IMR-90 (cell line): ENCODE results near the gene NUCB2. TPM values are rescaled to one million over a fixed set of nuclear protein-coding genes. Genes with fewer than 3 reads are reported as not detected.

ENCODE experiments used
- ATAC-seq: fragments of 200-7000 bp; cut with Tn5 transposase; 2 replicates; pipeline ENCODE4 v1.9.1; 2020; ENCODE audit warnings: low read depth, mild to moderate bottlenecking, moderate library complexity
- BruUV-seq: library from RNA; stranded (reverse); fragments of 400-500 nt; replicated peaks from 2 replicates; lab custom pipeline; 2021; lab: Mats Ljungman, UMichigan
- CTCF ChIA-PET: fragments of 300-600 bp; formaldehyde crosslinking; extraction: SDS; loops from one replicate; lab custom pipeline; 2021; ENCODE audit warnings: antibody characterized with exemption; lab: Yijun Ruan, JAX
- POLR2A ChIA-PET: fragments of 300-600 bp; sonication (Branson Sonifier 250); formaldehyde crosslinking; loops from one replicate; lab custom pipeline; 2022; ENCODE audit warnings: antibody characterized with exemption; ENCODE audit not compliant: unreplicated experiment; lab: Charles Lee
- DNase-seq: peaks from one replicate; pipeline ENCODE4 v3.0.0; 2013
- H2AFZ ChIP-seq: replicated peaks from 2 replicates; pipeline ENCODE3; 2013; ENCODE audit warnings: low read length, mild to moderate bottlenecking; ENCODE audit not compliant: poor library complexity
- H2AK5ac ChIP-seq: 2 replicates; pipeline ENCODE4 v1.6.1; 2013; ENCODE audit warnings: low read depth, low read length, inconsistent platforms
- H2AK9ac ChIP-seq: replicated peaks from 2 replicates; pipeline ENCODE3; 2013; ENCODE audit warnings: mild to moderate bottlenecking, low read depth, low read length, moderate library complexity; ENCODE audit not compliant: poor library complexity
- H2BK120ac ChIP-seq: 2 replicates; pipeline ENCODE4 v1.6.1; 2013; ENCODE audit warnings: low read depth, low read length, inconsistent platforms
- H2BK15ac ChIP-seq: 3 replicates; pipeline ENCODE4 v1.6.1; 2013; ENCODE audit warnings: low read depth, low read length, inconsistent platforms
- H2BK20ac ChIP-seq: 2 replicates; pipeline ENCODE4 v1.6.1; 2013; ENCODE audit warnings: low read depth, mild to moderate bottlenecking, inconsistent platforms, low read length, moderate library complexity
- H2BK5ac ChIP-seq: 2 replicates; pipeline ENCODE4 v1.6.1; 2013; ENCODE audit warnings: mild to moderate bottlenecking, low read depth, low read length, inconsistent platforms; ENCODE audit not compliant: poor library complexity, severe bottlenecking
- H3K14ac ChIP-seq: replicated peaks from 2 replicates; pipeline ENCODE4 v1.6.1; 2013; ENCODE audit warnings: low read depth, low read length, inconsistent platforms
- H3K18ac ChIP-seq: 2 replicates; pipeline ENCODE4 v1.6.1; 2013; ENCODE audit warnings: low read depth, low read length, control low read depth
- H3K23ac ChIP-seq: 2 replicates; pipeline ENCODE4 v1.6.1; 2013; ENCODE audit warnings: low read depth, low read length, inconsistent platforms
- H3K27ac ChIP-seq: 2 replicates; pipeline ENCODE4 v1.5.1; 2013; ENCODE audit warnings: mild to moderate bottlenecking, control low read depth, low read length; ENCODE audit not compliant: insufficient read depth
- H3K27me3 ChIP-seq: 2 replicates; pipeline ENCODE4 v1.6.1; 2013; ENCODE audit warnings: low read length; ENCODE audit not compliant: control insufficient read depth, insufficient read depth
- H3K36me3 ChIP-seq: 2 replicates; pipeline ENCODE4 v1.6.1; 2013; ENCODE audit warnings: low read length, mixed read lengths; ENCODE audit not compliant: control insufficient read depth, insufficient read depth
- H3K4ac ChIP-seq: 2 replicates; pipeline ENCODE4 v1.6.1; 2013; ENCODE audit warnings: low read depth, low read length, inconsistent platforms
- H3K4me1 ChIP-seq: 2 replicates; pipeline ENCODE4 v1.6.1; 2013; ENCODE audit warnings: low read length, mixed read lengths; ENCODE audit not compliant: control insufficient read depth, insufficient read depth
- H3K4me2 ChIP-seq: 2 replicates; pipeline ENCODE4 v1.6.1; 2013; ENCODE audit warnings: low read depth, mild to moderate bottlenecking, control low read depth, low read length, moderate library complexity
- H3K4me3 ChIP-seq: 2 replicates; pipeline ENCODE4 v1.5.1; 2013; ENCODE audit warnings: low read depth, mild to moderate bottlenecking, control low read depth, low read length, moderate library complexity; ENCODE audit not compliant: insufficient read depth
- H3K56ac ChIP-seq: 2 replicates; pipeline ENCODE4 v1.6.1; 2013; ENCODE audit warnings: low read length, inconsistent platforms; ENCODE audit not compliant: insufficient read depth; ENCODE audit errors: extremely low read depth
- H3K79me1 ChIP-seq, 2 experiments: 2 replicates each; pipeline ENCODE4 v1.6.1; 2013; ENCODE audit warnings: low read length in 2 of 2, inconsistent platforms in 1 of 2, low read depth in 1 of 2
- H3K9ac ChIP-seq: 2 replicates; pipeline ENCODE4 v1.6.1; 2013; ENCODE audit warnings: low read depth, low read length, control low read depth
- H3K9me1 ChIP-seq: 2 replicates; pipeline ENCODE4 v1.6.1; 2013; ENCODE audit warnings: low read length, inconsistent platforms; ENCODE audit not compliant: insufficient read depth
- H3K9me3 ChIP-seq: 2 replicates; pipeline ENCODE4 v1.6.1; 2013; ENCODE audit warnings: low read length; ENCODE audit not compliant: control insufficient read depth, insufficient read depth
- H4K20me1 ChIP-seq: 2 replicates; pipeline ENCODE4 v1.6.1; 2013; ENCODE audit warnings: low read length, inconsistent platforms; ENCODE audit not compliant: insufficient read depth
- H4K5ac ChIP-seq: 2 replicates; pipeline ENCODE4 v1.6.1; 2013; ENCODE audit warnings: mild to moderate bottlenecking, low read depth, low read length, control low read depth
- H4K8ac ChIP-seq, 2 experiments: 2 replicates each; pipeline ENCODE4 v1.6.1; 2013; ENCODE audit warnings: low read depth in 2 of 2, low read length in 2 of 2, control low read depth in 1 of 2, inconsistent platforms in 1 of 2
- H4K91ac ChIP-seq: 2 replicates; pipeline ENCODE4 v1.6.1; 2013; ENCODE audit warnings: low read depth, low read length, inconsistent platforms; ENCODE audit not compliant: insufficient read depth
- BHLHE40 ChIP-seq: fragments of 150-350 bp; IDR thresholded peaks from 2 replicates; pipeline ENCODE4 v1.6.1; 2016; ENCODE audit warnings: mild to moderate bottlenecking, low read depth, low read length
- CEBPB ChIP-seq: IDR thresholded peaks from 2 replicates; pipeline ENCODE4 v1.6.1; 2012; ENCODE audit warnings: low read depth, low read length, improper control_type of control experiment
- FOS ChIP-seq: fragments of 150-350 bp; IDR thresholded peaks from 2 replicates; pipeline ENCODE4 v1.6.1; 2016; ENCODE audit warnings: low read depth, low read length
- POLR2A ChIP-seq: IDR thresholded peaks from 2 replicates; pipeline ENCODE4 v1.6.1; 2012; ENCODE audit warnings: mild to moderate bottlenecking, low read depth, low read length
- RCOR1 ChIP-seq: IDR thresholded peaks from 2 replicates; pipeline ENCODE4 v1.6.1; 2012; ENCODE audit warnings: mild to moderate bottlenecking, low read length, improper control_type of control experiment; ENCODE audit not compliant: insufficient replicate concordance
- SMC3 ChIP-seq: fragments of 150-350 bp; IDR thresholded peaks from 2 replicates; pipeline ENCODE4 v1.6.1; 2016; ENCODE audit warnings: low read depth, mild to moderate bottlenecking, antibody characterized with exemption, low read length, moderate library complexity
- WGBS, 2 experiments: methylation state at CpG; one replicate each; pipeline versions ENCODE4 v1.1.5 to v1.1.7; 2013; ENCODE audit warnings: missing lambda C conversion rate in 2 of 2; ENCODE audit not compliant: insufficient read length in 1 of 2; ENCODE audit errors: extremely low coverage in 2 of 2; 5-methylcytosine and 5-hydroxymethylcytosine counted together
- dilution Hi-C: fragments of 300-500 bp; cut with HindIII; formaldehyde crosslinking; loops from one replicate; pipeline ENCODE4 v1.14.3; 2018; ENCODE audit warnings: low sequenced_read_pairs; ENCODE audit not compliant: unreplicated experiment
- in situ Hi-C: fragments of 300-500 bp; cut with MboI; formaldehyde crosslinking; loops from 3 replicates; pipeline ENCODE4 v1.14.3; 2019; ENCODE audit warnings: low sequenced_read_pairs, inconsistent platforms, mixed read lengths
- intact Hi-C: fragments of 100-400 bp; cut with micrococcal nuclease; formaldehyde crosslinking; loops from 2 replicates; pipeline ENCODE4 v1.10.0; 2022
- polyA plus RNA-seq, 3 experiments: library from polyadenylated mRNA; depleted of rRNA; stranded (reverse); fragments of >200 nt; gene quantifications; 2 replicates each; pipeline ENCODE4 v1.2.3, GENCODE V29; 2012; ENCODE audit warnings: low replicate concordance in 1 of 3
- total RNA-seq: library from RNA; depleted of rRNA; stranded (reverse); fragments of >200 nt; gene quantifications from 2 replicates; pipeline ENCODE4 v1.2.3, GENCODE V29; 2012
- TF ChIP-seq, protein P1 (sequence below): fragments of 150-350 bp; IDR thresholded peaks from 2 replicates; pipeline ENCODE4 v1.6.1; 2016; ENCODE audit warnings: low read depth, mild to moderate bottlenecking, low read length, moderate library complexity, borderline replicate concordance
- TF ChIP-seq, protein P2 (sequence below): conservative IDR thresholded peaks from 2 replicates; pipeline ENCODE4 v1.5.1; 2012; ENCODE audit warnings: mild to moderate bottlenecking, low read depth, low read length, improper control_type of control experiment

The NUCB2 gene
- total and polyA plus RNA-seq, 2 of the 4 experiments (the other 2 are of a cell fraction): 52.7 to 55.4 TPM

- Histone ChIP-seq H3K4me2 (no peak overlapping the region), H2AK9ac (no peak overlapping the region), H2AK5ac (no peak overlapping the region), H2AFZ (no peak overlapping the region), H3K14ac (no peak overlapping the region), H3K9me1 (no peaks in the 10 kb centered on the region), H3K27me3 (no peaks in the 10 kb centered on the region; the same call in 1 of the 2 replicates), H3K9ac (no peak overlapping the region), H3K4ac (no peak overlapping the region), H2BK120ac (no peak overlapping the region), H3K9me3 (no peaks in the 10 kb centered on the region), H3K4me1 (no peaks in the 10 kb centered on the region), H4K20me1 (no peaks in the 10 kb centered on the region), H2BK20ac (no peak overlapping the region), H3K36me3 (no peaks in the 10 kb centered on the region), H2BK5ac (no peak overlapping the region), H3K27ac (no peak overlapping the region), H3K18ac (no peak overlapping the region), H2BK15ac (no peak overlapping the region), H3K23ac (no peak overlapping the region), H3K56ac (no peak overlapping the region), H3K79me1 (no peaks in the 10 kb centered on the region), H3K4me3 (no peak overlapping the region), H4K91ac (no peak overlapping the region), H4K5ac (no peak overlapping the region), H4K8ac (no peak overlapping the region)
- TF ChIP-seq SMC3 (no peak), BHLHE40 (no peak), CEBPB (no peak), FOS (no peak), RCOR1 (no peak), POLR2A (no peak)
- TF ChIP-seq, protein P1, sequence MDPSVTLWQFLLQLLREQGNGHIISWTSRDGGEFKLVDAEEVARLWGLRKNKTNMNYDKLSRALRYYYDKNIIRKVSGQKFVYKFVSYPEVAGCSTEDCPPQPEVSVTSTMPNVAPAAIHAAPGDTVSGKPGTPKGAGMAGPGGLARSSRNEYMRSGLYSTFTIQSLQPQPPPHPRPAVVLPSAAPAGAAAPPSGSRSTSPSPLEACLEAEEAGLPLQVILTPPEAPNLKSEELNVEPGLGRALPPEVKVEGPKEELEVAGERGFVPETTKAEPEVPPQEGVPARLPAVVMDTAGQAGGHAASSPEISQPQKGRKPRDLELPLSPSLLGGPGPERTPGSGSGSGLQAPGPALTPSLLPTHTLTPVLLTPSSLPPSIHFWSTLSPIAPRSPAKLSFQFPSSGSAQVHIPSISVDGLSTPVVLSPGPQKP: no peak
- TF ChIP-seq, protein P2, sequence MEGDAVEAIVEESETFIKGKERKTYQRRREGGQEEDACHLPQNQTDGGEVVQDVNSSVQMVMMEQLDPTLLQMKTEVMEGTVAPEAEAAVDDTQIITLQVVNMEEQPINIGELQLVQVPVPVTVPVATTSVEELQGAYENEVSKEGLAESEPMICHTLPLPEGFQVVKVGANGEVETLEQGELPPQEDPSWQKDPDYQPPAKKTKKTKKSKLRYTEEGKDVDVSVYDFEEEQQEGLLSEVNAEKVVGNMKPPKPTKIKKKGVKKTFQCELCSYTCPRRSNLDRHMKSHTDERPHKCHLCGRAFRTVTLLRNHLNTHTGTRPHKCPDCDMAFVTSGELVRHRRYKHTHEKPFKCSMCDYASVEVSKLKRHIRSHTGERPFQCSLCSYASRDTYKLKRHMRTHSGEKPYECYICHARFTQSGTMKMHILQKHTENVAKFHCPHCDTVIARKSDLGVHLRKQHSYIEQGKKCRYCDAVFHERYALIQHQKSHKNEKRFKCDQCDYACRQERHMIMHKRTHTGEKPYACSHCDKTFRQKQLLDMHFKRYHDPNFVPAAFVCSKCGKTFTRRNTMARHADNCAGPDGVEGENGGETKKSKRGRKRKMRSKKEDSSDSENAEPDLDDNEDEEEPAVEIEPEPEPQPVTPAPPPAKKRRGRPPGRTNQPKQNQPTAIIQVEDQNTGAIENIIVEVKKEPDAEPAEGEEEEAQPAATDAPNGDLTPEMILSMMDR: no peak
- ChIA-PET CTCF (no interaction called here), POLR2A (no interaction called here)
- WGBS, 2 experiments: no CpG with 5 or more reads among the region's 3 CpGs
- DNase-seq (no peak), ATAC-seq (no peak)
- BruUV-seq: no TSS peak
- intact Hi-C loops: no loop called here
- in situ Hi-C loops: no loop called here
- dilution Hi-C loops: no loop called here
Measured at GRCh38 chr11:17268902-17269301, 7.6 kb upstream of the NUCB2 start.
